NCI-H446 treated with DMSO at 0.1 percent for 48 hours (cell line): ENCODE results near the gene HIPK3.
"Not testable (repeated sequence)": the region's sequence is repeated elsewhere in the genome, so short reads cannot be mapped to it uniquely, and the experiment has no call there.

Experiments used
- DNase-seq: peaks from one replicate; lab custom pipeline; 2025; lab: John Stamatoyannopoulos, UW

Gene HIPK3

GRCh38 chr11:33358150-33358831 lies 101.1 kb downstream of the HIPK3 start:
- no peak for DNase-seq

GRCh38 chr11:33360642-33361041 lies 103.5 kb downstream of the HIPK3 start:
- DNase-seq: no peak

DNA sequence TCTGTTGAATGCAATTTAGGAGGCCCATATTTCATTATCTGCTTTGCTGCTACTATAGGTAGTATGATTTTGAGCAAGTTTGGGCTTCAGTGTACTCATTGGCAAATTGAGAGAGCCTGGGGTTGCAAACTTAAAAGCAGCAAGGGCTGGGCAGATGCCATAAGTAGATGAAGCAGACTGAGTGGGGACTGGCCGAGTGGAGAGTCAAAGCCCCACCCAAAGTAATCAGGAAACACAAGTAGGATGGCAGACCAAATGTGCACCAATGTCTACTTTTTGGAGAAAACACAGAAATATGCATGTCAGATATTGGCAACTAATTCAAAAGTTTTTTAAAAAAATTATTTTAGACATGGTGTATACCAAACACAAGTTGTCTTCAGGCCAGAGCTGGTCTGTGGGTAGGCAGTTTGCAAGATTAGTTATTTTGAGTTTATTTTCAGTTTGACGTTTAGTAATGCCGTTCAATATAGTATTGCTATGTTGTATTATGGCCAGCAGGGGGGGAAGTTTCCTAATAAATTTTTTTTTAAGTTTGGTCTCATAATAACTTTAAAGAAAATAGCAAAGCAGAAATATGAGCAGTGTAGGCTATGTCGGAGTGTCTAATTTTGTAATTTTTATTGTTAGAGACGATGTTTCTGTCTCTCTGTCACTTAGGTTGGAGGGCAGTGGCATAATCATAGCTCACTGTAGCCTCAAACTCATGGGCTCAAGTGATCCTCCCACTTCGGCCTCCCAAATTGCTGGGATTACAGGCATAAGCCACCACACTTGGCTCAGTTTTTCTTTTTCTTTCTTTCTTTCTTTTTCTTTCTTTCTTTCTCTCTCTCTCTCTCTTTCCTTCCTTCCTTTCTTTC lies 105.1 kb downstream of the HIPK3 start:
- DNase-seq: peak; percentile 15

DNA sequence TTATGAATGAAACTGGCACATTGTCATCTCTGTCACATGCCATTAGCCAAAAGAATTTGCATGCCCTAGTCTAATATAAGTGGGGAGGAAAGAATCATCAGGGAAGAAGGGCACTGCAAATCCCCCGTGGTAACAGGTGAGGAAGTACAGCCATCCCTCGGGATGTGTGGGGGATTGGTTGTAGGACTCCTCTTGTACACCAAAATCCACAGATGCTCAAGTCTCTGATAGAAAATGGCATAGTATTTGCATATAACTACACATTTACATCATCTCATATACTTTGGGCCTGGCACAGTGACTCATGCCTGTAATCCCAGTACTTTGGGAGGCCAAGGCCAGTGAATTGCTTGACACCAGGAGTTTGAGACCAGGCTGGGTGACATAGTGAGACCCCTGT lies 109.7 kb downstream of the HIPK3 start:
- no peak for DNase-seq

GRCh38 chr11:33368475-33368874 lies 111.3 kb downstream of the HIPK3 start:
- not testable (repeated sequence) for DNase-seq

DNA sequence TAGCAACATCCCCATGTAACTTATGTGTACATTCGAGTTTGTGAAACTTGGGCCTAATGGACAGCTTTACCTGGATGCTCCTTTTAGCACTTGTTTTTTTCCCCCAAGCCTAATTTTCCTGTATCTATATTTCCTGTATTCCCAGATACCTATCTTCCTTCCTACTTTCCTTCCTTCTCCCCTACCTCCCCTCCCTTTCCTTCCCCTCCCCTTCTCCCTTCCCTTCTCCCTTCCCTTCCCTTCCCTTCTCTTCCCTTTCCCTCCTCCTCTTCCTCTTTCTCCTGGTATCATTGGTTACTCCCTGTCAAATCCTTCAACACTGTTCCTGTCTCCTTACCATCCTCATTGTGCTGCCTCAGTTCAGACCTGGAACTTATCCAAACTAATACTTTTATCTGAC lies 111.8 kb downstream of the HIPK3 start:
- DNase-seq: no peak

DNA sequence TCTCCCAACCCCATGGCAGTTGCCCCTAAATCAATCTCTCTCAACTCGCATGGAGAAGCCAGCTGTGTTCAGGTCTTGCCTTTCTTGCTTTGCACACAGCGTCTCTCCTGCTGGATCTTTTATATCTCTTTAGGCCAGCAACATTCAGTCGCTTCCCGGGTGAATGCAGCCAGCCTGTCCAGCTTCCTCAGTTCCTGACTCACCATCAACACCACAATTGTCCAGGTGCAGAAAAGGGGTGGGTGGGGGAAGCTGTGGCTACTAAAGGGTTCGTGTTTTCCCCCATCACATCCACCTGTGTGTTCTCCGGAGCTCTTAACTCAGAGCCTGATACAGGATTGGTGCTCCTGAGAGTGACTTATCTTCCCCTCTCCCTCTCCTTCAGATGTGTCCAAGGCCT lies 116.5 kb downstream of the HIPK3 start:
- no peak for DNase-seq

DNA sequence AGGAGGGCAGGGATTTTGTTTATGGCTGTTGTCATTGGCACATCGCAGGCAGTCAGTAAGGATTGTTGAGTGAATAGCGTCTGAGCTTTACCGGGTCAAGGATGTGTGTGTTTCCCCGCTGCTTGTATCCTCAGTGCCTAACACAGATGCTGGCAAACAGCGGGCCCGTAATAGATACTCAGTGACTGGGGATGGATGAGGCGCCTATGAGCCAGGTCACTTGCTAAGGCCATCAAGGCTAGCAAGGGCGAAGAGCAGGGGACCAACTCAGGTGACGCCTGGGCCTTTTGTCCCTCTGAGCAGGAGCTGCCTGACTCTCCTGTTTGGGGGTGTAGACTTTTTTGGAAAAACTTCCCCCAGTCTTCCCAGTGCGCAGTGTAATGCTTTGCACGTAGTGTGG lies 118.1 kb downstream of the HIPK3 start:
- DNase-seq: no peak

DNA sequence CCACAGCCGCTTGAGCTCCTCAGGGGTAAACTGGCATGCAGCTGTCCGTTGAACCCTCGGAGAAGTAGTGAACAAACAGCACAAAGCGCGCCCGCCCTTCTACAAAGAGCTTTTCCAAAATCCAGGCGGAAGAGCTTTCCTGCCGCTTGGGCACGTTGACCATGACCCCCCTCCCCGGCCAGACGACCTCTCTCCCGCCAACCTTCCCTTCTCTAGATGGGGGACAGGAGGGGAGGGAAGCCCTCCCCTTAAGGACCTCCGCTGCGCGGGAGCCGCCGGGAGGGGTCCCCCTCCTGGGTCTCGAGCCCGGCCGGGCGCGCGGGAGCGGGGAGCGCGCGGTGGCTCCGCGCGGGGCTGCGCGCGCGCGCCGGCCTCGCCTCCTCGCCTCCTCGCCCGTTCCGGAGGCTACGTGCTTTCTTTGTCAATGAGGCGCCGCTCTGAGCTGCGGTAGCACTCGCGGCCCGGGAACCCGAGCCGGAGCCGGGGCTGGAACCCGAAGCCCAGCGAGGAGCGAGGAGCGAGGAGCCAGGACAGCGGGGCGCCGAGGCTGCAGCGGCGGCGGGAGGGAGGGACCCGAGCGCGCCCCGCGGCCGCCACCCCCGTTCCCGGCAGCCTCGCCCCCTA lies 118.6 kb downstream of the HIPK3 start, which contains the start of gene KIAA1549L:
KIAA1549L (plus strand) TSS at position 421 of the 624 bp plus-strand sequence.
- peak; percentile 9 for DNase-seq

GRCh38 chr11:33376331-33377310 lies 119.4 kb downstream of the HIPK3 start:
- DNase-seq: no peak

DNA sequence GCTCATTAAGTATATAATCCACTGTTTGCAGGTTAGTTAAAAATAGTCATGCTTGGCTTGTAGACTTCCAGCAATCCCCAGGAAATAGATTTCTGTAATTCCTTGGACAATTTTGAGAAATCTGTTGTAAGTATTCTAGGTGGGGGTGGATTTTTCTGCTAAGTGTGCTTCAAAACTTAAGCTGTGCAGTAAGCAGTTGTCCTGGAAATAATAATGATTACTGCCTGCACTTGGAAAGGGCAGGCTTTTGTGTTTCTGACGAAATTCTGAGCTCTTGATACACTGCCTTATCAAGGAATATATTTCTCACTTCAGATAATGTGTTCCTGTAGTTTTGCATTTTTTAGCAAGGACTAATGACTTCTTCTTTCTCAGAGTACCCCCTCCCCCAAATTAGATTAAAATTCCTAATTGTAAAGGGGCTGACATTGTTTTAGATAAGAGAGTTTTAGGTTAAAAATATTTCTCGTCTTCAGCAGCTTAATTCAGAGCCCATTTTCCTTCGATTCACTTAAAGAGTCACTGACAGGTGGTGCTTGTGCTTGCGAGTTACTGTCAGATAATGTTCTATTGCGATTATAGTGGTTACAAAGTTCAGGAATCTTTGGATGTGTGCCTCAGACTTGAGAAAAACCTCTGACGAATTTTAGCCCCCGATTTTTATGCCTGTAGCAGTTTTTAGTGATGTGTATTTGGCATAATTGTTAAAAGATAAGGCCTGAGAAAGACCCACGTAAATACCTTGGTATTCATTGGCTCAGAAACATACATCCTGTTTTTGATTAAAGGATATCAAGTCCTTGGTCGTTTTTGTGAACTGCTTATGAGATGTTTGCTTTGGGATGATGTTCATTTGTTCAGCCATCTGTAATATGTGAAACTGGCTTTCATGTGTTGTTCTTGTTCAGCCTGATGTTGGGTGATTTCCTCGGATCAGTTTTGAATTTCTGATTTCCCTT lies 120.5 kb downstream of the HIPK3 start:
- DNase-seq: no peak

- DNase-seq: no peak
These were observed 122.8 kb downstream of the HIPK3 start for GRCh38 chr11:33379947-33380346.

- no peak for DNase-seq
These were observed 126.1 kb downstream of the HIPK3 start for GRCh38 chr11:33383075-33383919.

- DNase-seq: no peak
These were observed 126.7 kb downstream of the HIPK3 start for GRCh38 chr11:33383920-33384209.

GRCh38 chr11:33384220-33384619 lies 127.0 kb downstream of the HIPK3 start:
- DNase-seq: no peak

DNA sequence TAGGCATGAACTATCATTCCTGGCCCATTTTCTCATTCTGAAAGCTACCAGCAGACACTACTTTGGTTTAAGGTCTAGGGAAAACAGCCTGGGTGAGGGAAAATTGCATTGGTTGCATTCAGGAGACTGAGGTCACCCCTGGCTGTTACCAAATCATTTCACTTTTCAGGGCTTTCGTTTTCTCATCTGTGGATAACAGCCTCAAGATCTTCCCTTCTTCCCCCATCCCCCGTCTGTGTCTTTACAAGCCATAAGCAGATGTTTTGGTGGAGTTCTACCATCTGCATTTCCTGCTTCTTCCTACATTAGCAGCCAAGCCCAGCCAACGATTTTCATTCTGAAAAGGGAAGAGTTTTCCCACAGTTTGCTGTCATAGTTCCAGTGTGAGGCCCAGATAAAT lies 130.4 kb downstream of the HIPK3 start:
- no peak for DNase-seq

GRCh38 chr11:33387996-33388395 lies 130.8 kb downstream of the HIPK3 start:
- no peak for DNase-seq

- no peak for DNase-seq
These were observed 131.8 kb downstream of the HIPK3 start for GRCh38 chr11:33388793-33389525.

DNA sequence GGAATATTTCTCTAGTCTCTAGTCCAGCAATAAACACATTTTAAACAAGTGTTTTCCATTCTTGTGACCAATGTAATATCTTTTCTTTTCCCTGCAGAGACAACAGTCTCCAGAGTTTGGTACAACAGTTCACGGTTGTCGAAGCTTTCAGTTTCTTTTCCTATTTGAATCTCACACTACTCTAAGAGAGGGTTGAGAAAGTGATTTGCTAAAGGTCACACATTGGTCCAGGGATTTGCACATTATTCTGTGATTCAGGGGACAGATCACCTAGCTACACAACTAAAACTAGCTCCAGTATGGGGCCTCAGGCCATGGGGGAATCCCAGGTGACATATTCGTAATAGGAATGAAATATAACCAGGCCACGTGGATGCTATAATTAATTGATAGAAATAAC lies 132.5 kb downstream of the HIPK3 start:
- DNase-seq: no peak
